Activated T-helper 2 cell treated with anti-CD3 and anti-CD28 coated beads, Interferon-gamma antibody, Interleukin-2, Interleukin-4, amounts not matched to agents 10 μg/mL and 5 μg/mL and 100 μg/mL, durations not matched to agents 14 hours and 24 hours and 36 hours (primary cell): ENCODE measurements around the gene PEF1. TPM values are rescaled to one million over a fixed set of nuclear protein-coding genes. Genes with fewer than 3 reads are reported as not detected.
"Not testable (repeated sequence)": the region's sequence is repeated elsewhere in the genome, so short reads cannot be mapped to it uniquely, and the experiment has no call there.

Source experiments
- DNase-seq: peaks from one replicate; pipeline ENCODE4 v3.0.0; 2021; ENCODE audit warnings: low spot score
- H3K27ac Mint-ChIP-seq: one replicate; pipeline ENCODE4 v1.8.0; 2021; ENCODE audit warnings: mixed read lengths
- H3K27me3 Mint-ChIP-seq: one replicate; pipeline ENCODE4 v1.8.0; 2021; ENCODE audit warnings: low read depth, mixed read lengths
- H3K36me3 Mint-ChIP-seq: one replicate; pipeline ENCODE4 v1.8.0; 2021; ENCODE audit warnings: low read depth, mixed read lengths
- H3K4me1 Mint-ChIP-seq: one replicate; pipeline ENCODE4 v1.8.0; 2021; ENCODE audit warnings: low read depth, mixed read lengths
- H3K4me3 Mint-ChIP-seq: one replicate; pipeline ENCODE4 v1.8.0; 2021; ENCODE audit warnings: low read depth, mild to moderate bottlenecking, moderate library complexity, mixed read lengths
- H3K9me3 Mint-ChIP-seq: one replicate; pipeline ENCODE4 v1.8.0; 2021; ENCODE audit warnings: mixed read lengths
- intact Hi-C: fragments of 100-400 bp; cut with micrococcal nuclease; formaldehyde crosslinking; loops from one replicate; pipeline ENCODE4 v1.15.1; 2023
- total RNA-seq: library from RNA; stranded (reverse); gene quantifications from 2 replicates; pipeline ENCODE4 v1.2.3, GENCODE V29; 2022

PEF1 gene
- total RNA-seq, 1 donor from 2014 or later = 56.5 TPM

DNA sequence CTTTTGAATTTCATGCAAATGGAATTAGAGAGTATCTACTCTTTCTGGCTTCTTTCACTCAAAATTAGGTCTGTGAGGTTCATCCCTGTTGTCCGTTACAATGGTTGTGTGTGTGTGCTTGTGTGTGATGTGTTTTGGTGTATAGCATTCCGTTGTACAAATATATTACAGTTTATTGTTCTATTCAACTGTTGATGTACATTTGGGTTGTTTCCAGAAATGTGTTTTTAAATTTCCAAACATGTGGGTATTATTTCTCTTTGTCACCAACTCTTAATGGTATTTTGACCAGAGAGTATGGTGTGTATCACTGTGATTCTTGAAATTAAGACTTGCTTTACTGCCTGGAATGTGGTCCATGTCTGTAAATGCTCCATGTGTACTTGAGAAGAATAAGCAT lies 44.0 kb downstream of the PEF1 start:
- Mint-ChIP-seq H3K4me3 (no peak overlapping the region), H3K9me3 (no peaks in the 10 kb centered on the region), H3K36me3 (no peaks in the 10 kb centered on the region), H3K27me3 (peaks cover 33% of the 10 kb centered on the region), H3K4me1 (peaks cover 3% of the 10 kb centered on the region), H3K27ac (no peak overlapping the region)
- no peak for DNase-seq
- intact Hi-C loops = no loop called here

- Mint-ChIP-seq H3K27me3 (peaks cover 33% of the 10 kb centered on the region), H3K4me1 (peaks cover 2% of the 10 kb centered on the region), H3K36me3 (no peaks in the 10 kb centered on the region), H3K4me3 (no peak overlapping the region), H3K9me3 (no peaks in the 10 kb centered on the region), H3K27ac (no peak overlapping the region)
- no peak for DNase-seq
- intact Hi-C loops = no loop called here
Measured at GRCh38 chr1:31598980-31599379, 45.7 kb downstream of the PEF1 start.

DNA sequence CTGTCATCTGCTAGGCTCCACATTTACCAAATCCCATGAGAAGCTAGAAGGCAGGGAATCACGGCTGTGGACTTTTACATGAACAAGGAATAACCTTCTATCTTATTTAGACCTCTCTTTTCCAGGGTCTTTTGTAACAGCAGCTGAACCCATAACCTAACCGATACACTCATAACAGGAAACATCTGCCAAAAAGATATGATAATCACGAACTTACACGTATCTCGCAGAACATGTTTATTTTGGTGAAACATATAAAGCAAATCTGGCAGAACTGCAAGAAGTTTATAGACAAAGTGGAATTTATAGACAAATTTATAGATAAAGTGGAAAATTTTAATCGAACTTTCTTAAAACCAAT lies 48.0 kb downstream of the PEF1 start:
- intact Hi-C loops = no loop called here
- Mint-ChIP-seq H3K4me1 (peaks cover 2% of the 10 kb centered on the region), H3K36me3 (no peaks in the 10 kb centered on the region), H3K27me3 (peaks cover 32% of the 10 kb centered on the region), H3K4me3 (no peak overlapping the region), H3K27ac (no peak overlapping the region), H3K9me3 (no peaks in the 10 kb centered on the region)
- no peak for DNase-seq

- peaks cover 34% of the 10 kb centered on the region for H3K27me3 Mint-ChIP-seq
- H3K4me1 Mint-ChIP-seq = peaks cover 2% of the 10 kb centered on the region
- intact Hi-C loops = no loop called here
- H3K9me3 Mint-ChIP-seq = no peaks in the 10 kb centered on the region
- no peak overlapping the region for H3K4me3 Mint-ChIP-seq
- no peak for DNase-seq
- no peaks in the 10 kb centered on the region for H3K36me3 Mint-ChIP-seq
- no peak overlapping the region for H3K27ac Mint-ChIP-seq
Measured at GRCh38 chr1:31595836-31596736, 48.6 kb downstream of the PEF1 start.

DNA sequence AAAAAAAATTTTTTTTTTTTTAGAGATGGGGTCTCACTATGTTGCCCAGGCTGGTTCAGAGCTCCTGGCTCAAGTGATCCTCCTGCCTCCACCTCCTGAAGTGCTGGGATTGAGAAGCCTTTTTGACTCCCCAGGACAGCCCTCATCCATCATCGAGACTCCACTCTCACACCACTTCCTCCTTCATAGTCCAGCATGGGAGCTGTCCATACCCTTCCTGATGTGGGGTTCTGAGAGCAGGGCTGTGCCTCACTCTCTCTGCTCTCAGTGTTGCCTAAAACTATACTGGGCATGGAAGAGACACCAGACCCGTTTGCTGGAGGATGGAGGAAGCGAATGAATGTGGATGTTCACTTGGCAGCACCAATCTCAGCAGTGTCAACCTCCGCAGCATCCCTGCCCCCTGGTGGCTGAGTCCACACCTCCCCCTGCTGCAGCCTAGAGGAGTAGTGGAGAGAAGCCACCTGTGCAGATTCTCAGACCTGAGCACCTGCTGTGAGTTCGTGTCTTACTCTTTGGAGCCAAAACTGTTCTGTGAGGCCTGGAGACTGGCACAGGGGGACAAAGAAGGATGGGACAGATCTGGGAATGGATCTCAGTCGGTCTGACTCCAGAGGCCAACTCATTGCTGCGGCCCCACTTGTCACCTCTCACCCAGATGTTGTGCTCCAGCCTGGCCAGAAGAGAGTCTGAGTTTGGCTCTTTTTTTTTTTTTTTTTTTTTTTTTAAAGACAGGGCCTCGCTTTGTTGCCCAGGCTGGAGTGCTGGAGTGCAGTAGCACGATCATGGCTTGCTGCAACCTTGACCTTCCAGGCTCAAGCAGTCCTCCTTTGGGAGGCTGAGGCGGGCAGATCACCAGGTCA lies 50.7 kb downstream of the PEF1 start:
- peaks cover 32% of the 10 kb centered on the region for H3K27me3 Mint-ChIP-seq
- intact Hi-C loops = no loop called here
- no peak overlapping the region for H3K27ac Mint-ChIP-seq
- peaks cover 2% of the 10 kb centered on the region for H3K4me1 Mint-ChIP-seq
- H3K9me3 Mint-ChIP-seq = no peaks in the 10 kb centered on the region
- H3K4me3 Mint-ChIP-seq = no peak overlapping the region
- DNase-seq = peak; percentile 22
- no peaks in the 10 kb centered on the region for H3K36me3 Mint-ChIP-seq

- Mint-ChIP-seq H3K4me3 (no peak overlapping the region), H3K4me1 (peaks cover 2% of the 10 kb centered on the region), H3K27ac (no peak overlapping the region), H3K9me3 (no peaks in the 10 kb centered on the region), H3K27me3 (peaks cover 30% of the 10 kb centered on the region), H3K36me3 (no peaks in the 10 kb centered on the region)
- DNase-seq = no peak
- intact Hi-C loops = no loop called here
Measured at GRCh38 chr1:31593136-31593665, 51.5 kb downstream of the PEF1 start.

DNA sequence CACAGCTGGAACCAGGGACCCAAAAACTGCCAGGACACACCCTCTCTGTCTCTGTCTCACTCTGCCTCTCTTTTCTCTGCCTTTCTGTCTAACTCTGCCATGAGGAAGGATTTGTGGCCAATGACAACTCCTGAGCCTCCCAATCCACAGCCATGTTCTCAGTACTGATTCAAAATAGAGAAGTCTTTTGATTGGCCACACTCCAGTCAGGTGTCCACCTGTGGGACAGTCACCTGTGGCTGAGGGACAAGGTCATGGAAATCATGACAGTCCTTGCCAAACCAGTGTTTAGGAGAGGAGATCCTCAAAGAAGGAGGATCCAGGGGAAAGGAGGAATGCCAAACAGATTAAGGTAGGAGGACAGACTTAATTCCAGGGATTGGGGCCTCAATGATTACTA lies 52.5 kb downstream of the PEF1 start:
- Mint-ChIP-seq H3K36me3 (no peaks in the 10 kb centered on the region), H3K9me3 (no peaks in the 10 kb centered on the region), H3K27me3 (peaks cover 29% of the 10 kb centered on the region), H3K4me3 (no peak overlapping the region), H3K27ac (no peak overlapping the region), H3K4me1 (peaks cover 2% of the 10 kb centered on the region)
- intact Hi-C loops = no loop called here
- no peak for DNase-seq

DNA sequence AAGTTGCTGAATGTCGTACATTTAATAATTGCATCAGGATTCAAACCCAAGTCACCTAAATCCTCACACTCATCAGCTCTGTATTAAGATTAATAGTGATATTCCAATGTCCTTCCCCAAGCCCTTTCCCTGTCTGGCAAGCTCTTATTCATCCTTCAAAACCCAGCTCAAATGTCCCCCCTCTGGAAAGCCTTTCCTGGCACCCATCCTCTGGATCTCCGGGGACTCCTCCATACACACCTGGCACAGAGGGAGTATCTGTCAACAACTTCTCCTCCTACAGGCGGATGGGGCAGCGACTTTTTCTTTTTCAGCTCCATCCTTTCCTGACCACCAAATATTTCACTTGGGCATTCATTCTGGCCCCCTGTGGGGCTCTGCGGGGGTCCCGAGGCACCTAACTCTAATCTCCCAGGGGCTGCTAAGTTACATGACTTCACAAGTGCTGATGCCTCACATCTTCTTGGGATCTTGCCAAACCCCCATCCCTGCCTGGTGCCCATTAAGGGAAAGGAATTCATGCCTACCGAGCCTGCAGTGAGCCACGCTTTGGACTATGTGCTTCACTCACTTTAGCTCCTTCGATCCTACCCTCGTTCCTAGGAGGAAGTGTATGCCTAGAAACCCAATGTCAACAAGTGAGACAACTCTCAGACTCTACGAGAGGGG lies 53.1 kb downstream of the PEF1 start:
- no peak for DNase-seq

GRCh38 chr1:31588751-31589515 lies 55.7 kb downstream of the PEF1 start:
- H3K4me1 Mint-ChIP-seq = no peaks in the 10 kb centered on the region
- H3K9me3 Mint-ChIP-seq = no peaks in the 10 kb centered on the region
- no peak overlapping the region for H3K4me3 Mint-ChIP-seq
- intact Hi-C loops = no loop called here
- no peak overlapping the region for H3K27ac Mint-ChIP-seq
- H3K36me3 Mint-ChIP-seq = no peaks in the 10 kb centered on the region
- DNase-seq = no peak
- H3K27me3 Mint-ChIP-seq = peaks cover 22% of the 10 kb centered on the region

More for the DNA sequence above, 53.1 kb downstream of the PEF1 start:
- no peaks in the 10 kb centered on the region for H3K36me3 Mint-ChIP-seq
- intact Hi-C loops = loop anchor here (2.0 kb wide), 1 partner anchor 15 kb away; no protein-coding TSS in a partner anchor
- peaks cover 2% of the 10 kb centered on the region for H3K4me1 Mint-ChIP-seq
- peaks cover 26% of the 10 kb centered on the region for H3K27me3 Mint-ChIP-seq
- H3K9me3 Mint-ChIP-seq = no peaks in the 10 kb centered on the region
- no peak overlapping the region for H3K4me3 Mint-ChIP-seq
- no peak overlapping the region for H3K27ac Mint-ChIP-seq

GRCh38 chr1:31587720-31588423 lies 56.8 kb downstream of the PEF1 start:
- Mint-ChIP-seq H3K4me3 (no peak overlapping the region), H3K9me3 (no peaks in the 10 kb centered on the region), H3K36me3 (no peaks in the 10 kb centered on the region), H3K27ac (no peak overlapping the region), H3K4me1 (no peaks in the 10 kb centered on the region), H3K27me3 (peaks cover 22% of the 10 kb centered on the region)
- intact Hi-C loops = no loop called here
- peak; percentile 40 for DNase-seq

DNA sequence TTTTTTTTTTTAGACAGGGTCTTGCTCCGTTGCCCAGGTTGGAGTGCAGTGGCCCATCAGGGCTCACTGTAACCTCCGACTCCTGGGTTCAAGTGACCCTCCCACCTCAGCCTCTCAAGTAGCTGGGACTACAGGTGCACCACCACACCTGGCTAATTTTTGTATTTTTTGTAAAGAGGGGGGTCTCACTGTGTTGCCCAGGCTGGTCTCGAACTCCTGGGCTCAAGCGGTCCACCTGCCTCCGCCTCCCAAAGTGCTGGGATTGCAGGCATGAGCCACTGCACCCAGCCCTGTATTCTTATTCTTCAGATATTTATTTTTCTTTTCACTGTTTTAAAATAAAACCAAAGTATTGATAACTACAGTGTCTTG lies 57.4 kb downstream of the PEF1 start:
- peaks cover 22% of the 10 kb centered on the region for H3K27me3 Mint-ChIP-seq
- H3K4me1 Mint-ChIP-seq, H3K36me3 Mint-ChIP-seq, DNase-seq, H3K27ac Mint-ChIP-seq, H3K9me3 Mint-ChIP-seq, intact Hi-C loops, H3K4me3 Mint-ChIP-seq: not testable (repeated sequence)
